AG10803 (cell line): ENCODE data around the gene CTSW.

ENCODE experiments used
- DNase-seq: peaks from one replicate; pipeline ENCODE4 v3.0.0; 2010; ENCODE audit warnings: low read depth
- H3K4me3 ChIP-seq: 2 replicates; pipeline ENCODE4 v1.5.1; 2011; ENCODE audit warnings: mild to moderate bottlenecking, low read length, control low read depth
- CTCF ChIP-seq: conservative IDR thresholded peaks from 2 replicates; pipeline ENCODE4 v1.5.1; 2011; ENCODE audit warnings: mild to moderate bottlenecking, low read length, control low read depth, inconsistent platforms

CTSW gene

GRCh38 chr11:65885808-65886536 lies 6.3 kb downstream of the CTSW start:
- no peak for DNase-seq
- TF ChIP-seq CTCF = no peak

GRCh38 chr11:65886826-65887722 lies 7.4 kb downstream of the CTSW start:
- H3K4me3 ChIP-seq = peak overlapping the region; percentile 93
- DNase-seq = no peak
- no peak for TF ChIP-seq CTCF

More at GRCh38 chr11:65885808-65886536, 6.3 kb downstream of the CTSW start:
- no peak overlapping the region for H3K4me3 ChIP-seq

GRCh38 chr11:65887723-65888162 lies 8.1 kb downstream of the CTSW start:
- no peak for TF ChIP-seq CTCF
- peak overlapping the region; percentile 93 for H3K4me3 ChIP-seq
- peak; percentile 40 for DNase-seq

- no peak; the same call in none of the 2 replicates for TF ChIP-seq CTCF
- peak; percentile 97 for DNase-seq
- H3K4me3 ChIP-seq = peak within 1 kb of the TSS; percentile 93
Measured at GRCh38 chr11:65888163-65888814, 8.7 kb downstream of the CTSW start, which contains the start of gene FIBP. Gene FIBP (minus strand): TSS chr11:65888471. CDS start chr11:65888418, 53 bp downstream.

- peak; percentile 96 for DNase-seq
- TF ChIP-seq CTCF = no peak; the same call in 1 of the 2 replicates
- peak within 1 kb of the TSS; percentile 75 for H3K4me3 ChIP-seq
Measured at GRCh38 chr11:65890324-65891218, 10.9 kb downstream of the CTSW start, which contains the start of gene CCDC85B. Gene CCDC85B (plus strand): TSS chr11:65890673. CDS start chr11:65890784, 111 bp downstream.
